Superior temporal gyrus (tissue), 1 donor: ENCODE results near the gene CLCN3.
A peak's percentile ranks its signal among the peaks of the same experiment; 100 is the strongest.
"Not testable (repeated sequence)": the region's sequence is repeated elsewhere in the genome, so short reads cannot be mapped to it uniquely, and the experiment has no call there.

Experiments
- DNase-seq: peaks from one replicate; pipeline ENCODE4 v3.0.0-alpha.2; 2016; ENCODE audit errors: extremely low spot score

Gene CLCN3

DNA sequence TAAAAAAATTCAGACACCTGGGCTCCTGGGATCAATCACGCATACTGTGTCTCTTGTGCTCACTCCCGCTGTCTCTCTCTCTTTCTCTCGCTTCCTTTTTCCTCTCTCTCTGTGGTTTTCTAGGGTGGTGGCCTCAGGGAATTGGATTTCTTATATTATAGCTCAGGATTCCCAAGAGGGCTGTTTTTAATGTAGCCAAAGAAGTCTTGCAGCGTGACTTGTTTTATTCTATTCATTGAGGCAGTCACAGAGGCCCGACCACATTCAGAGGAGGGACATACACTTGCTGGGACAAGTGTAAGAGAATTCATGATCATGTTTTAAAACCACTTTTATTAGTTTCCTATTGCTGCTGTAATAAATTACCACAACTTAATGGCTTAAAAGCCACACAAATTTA, 78.0 kb downstream of the CLCN3 start:
- no peak for DNase-seq

DNA sequence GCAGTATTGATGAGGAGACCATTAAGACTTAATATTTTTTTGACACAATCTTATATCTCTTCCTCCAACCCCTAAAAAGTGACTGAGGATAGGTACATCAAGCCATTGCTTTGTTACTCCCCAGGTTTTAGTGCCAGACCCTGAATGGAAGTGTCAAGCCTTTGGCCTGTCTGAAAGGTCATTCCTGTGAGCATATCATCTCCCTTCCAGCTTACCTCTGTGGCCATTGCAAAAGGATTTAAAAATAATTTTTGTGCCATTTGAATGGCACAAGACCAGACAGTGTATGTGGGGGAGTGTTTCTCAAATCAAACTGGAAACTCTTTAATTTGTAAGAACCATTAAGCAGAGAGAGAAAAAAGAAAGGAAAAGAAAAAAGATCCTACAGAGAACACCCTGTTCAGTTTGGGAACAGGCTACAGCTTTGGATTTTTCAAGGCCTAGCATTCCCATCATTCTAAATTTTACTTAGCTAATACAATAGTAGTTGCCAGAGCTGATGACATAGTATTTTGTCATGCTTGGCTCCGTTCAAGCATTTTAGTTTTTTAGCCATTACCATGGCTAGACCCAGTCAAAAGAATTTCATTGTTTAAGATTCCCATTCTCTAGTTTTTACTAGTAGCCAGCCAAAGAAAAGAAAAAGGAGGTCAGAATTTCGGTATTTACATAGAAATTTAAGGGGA, 87.7 kb downstream of the CLCN3 start:
- DNase-seq = no peak

DNA sequence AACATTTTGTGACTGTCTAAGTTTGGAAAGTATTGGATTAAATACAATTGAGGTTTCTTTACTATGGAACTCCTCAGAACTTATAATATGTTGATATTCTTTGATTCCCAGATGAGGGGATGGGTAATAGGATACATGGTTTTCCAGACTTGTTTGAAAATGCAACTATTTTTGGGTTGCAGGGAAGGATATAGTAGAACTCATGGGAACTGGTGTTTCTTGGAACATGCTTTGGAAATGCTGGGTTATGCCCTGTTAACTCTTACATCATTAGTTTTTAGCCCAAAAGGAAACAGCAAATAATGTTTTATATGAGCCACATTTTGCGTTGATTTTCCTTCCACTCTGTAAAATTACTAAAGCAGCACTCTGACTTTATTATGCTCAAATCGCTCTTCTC, 95.4 kb downstream of the CLCN3 start:
- no peak for DNase-seq

DNA sequence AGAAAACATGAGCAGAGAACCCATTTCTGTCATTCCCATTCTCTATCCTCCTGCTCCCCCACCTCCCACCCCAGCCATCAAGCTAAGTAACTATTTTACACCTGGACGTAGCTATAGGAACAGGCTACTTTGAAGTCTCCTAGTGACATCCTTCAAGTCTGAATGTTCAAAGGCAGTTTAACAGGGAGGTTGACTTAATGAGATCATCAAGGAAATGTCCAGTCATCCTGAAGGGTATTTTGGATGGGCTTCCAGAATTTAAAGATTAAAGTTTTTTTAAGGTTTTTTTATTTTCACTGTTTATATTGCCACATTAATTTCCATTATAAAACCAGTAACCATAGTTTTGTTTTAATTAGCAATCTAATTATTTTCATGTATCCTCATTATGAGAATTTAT, 96.3 kb downstream of the CLCN3 start:
- DNase-seq = no peak

DNA sequence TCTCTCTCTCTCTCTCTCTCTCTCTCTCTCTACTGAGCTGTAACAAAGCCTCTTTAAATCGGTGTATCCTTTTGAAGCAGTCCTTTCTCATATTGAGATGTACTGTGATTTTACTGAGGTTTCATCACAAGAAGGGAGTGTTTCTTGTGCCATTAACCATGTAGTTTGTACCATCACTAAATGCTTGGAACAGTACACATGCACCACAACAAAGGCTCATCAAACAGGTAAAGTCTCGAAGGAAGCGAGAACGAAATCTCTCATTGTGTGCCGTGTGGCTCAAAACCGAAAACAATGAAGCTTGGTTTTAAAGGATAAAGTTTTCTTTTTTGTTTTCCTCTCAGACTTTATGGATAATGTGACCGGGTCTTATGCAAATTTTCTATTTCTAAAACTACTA, 100.2 kb downstream of the CLCN3 start:
- no peak for DNase-seq

DNA sequence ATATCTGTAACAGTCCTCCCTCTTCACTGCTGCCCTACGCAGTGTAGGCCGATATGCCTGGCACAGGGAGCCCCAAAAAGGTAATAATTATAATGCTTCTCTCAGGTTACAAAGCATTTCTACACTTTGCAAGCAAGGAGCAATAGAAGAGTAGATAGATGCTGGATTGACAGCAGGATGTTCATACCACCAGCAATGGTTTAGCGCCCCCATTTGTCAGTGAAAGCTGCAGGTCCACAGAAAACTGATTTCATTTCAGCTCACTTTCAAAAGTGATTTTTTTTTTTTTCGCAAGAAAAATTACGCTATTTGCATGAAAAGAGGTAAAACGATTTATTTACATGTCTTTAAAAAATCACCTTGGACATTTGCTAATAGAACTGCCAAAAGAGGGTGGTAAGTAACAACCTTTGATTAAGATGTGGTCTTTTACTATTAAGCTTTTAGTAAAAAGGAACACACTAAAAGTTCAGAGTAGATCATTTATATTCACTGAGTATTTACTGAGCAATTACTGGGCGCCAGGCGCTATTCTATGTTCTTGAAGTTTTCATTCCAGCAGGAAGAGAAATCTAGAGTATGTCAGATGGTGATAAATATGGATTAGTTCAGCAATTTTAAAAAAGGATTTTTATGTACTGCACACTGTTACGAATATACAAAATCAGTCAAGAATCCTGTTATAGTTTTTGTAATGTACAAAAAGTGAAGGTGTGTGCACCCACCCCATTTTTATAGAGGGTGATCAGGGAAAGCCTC, 103.0 kb downstream of the CLCN3 start:
- DNase-seq = peak; percentile 37

DNA sequence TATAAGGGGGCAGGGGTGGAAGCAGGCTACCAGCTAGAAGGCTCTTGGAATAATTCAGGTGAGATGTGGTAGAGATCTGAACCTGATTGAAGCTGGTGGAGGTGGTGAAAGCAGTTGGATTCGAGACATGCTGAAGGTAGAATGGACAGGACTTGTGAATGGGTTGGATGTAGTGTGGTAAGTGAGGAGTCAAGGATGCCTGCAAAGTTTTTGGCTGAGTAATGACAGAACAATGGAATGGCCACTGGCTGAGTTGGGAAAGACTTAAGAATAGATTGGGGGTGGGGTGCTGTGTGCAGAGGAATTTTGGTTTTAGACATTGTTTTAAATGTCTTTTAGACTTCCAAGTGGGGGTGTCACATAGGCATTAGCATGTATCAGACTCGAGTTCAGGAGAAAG, 103.9 kb downstream of the CLCN3 start:
- DNase-seq = no peak

DNA sequence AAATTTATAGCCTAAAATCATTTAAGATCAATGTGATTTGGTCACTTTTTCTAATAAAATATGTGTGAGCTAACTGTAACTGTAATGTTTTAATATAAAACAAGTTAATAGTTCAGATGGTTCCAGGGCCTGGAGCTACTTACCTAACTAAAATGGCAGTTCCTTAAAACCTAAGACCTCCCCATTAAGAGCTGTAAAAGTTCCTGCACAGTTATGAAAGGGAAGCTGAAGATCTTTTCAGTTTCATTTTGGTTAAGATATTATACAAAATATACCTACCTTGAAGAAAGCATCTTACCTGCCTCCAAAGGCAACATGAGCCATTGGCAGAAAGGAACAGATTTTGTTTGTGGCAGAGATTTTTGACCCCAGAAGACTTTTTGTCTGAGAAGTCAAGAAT, 107.2 kb downstream of the CLCN3 start:
- no peak for DNase-seq

DNA sequence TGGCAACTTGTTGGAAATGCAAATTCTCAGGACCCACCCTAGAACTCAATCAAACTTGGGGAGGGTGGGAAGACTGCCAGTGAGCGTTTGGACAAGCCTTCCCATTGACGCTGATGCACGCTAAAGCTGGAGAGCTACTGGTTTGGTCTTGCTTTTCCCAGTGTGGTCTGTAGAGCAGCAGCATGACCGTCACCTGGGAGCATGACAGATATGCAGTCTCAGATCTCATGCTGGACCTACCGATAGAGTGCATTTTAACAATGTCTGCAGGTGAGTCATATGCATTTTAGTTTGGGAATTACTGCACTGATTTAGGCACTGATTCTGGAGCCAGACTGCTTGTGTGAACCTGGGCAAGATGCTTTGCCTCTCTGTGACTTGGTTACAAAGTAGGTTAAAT, 110.2 kb downstream of the CLCN3 start:
- no peak for DNase-seq

DNA sequence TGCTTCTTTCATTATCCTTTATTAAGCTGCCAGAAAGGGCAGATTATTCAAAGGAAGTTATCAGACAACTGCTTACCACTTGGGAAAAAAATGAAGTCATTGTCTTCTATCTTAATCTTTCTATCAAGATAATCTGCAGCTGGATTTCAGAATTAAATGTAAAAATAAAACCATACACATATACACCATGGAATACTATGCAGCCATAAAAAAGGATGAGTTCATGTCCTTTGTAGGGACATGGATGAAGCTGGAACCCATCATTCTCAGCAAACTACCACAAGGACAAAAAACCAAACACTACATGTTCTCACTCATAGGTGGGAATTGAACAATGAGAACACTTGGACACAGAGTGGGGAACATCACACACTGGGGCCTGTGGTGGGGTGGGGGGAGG, 118.2 kb downstream of the CLCN3 start:
- not testable (repeated sequence) for DNase-seq

DNA sequence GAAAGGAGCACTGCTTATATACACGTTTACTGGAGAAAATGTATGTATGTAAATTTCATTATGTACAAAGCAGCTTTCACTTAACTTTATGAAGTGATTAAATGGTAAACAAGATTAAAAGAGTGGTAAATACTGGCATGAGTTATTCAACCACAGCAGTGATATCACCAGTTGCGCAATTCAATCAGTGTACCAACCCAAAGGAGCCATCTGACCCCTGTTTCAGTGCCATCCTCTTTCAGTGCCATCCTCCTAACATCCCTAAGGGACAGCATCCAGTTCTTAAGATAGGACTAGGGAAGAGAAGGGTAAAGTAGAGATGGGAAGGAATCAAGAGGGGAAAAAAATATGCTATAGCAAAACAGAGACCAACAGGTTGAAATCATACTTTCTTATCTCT, 121.2 kb downstream of the CLCN3 start:
- no peak for DNase-seq

DNA sequence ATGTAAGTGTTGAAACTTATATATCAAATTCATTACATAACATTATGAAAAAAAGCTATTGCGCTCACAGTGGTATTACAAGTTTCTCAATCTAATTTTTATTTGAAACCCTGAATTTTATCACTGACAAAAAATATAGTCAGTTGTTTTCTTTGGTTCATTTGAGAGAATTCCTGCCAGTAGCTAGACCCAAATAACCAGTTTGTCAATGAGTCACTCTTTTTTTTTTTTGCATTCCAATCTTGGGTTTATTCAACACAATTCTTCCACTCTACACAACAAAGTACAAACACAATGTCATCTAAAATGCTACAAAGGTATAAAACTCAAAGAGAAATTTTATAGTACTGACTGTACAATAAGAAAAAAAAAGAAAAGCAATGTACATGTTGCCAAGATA, 124.2 kb downstream of the CLCN3 start:
- no peak for DNase-seq

DNA sequence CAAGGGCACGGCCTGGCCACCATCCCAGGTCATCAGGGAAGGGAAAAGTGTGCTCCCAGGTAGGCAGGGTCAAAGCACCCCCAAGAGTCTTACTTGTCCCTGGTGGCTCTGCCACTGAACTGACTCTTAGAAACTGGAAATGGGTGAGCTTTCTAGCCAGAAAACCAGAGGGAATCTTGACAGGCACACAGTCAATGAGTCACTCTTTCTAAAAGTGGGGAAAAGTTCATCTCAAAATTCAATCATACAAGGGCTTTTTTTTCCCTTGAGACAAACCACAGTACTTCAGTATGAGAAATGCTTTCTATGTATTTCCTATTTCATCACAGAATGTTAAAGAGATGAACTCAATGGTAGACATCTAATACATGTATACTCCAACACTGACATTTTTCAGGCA, 124.9 kb downstream of the CLCN3 start:
- no peak for DNase-seq

DNA sequence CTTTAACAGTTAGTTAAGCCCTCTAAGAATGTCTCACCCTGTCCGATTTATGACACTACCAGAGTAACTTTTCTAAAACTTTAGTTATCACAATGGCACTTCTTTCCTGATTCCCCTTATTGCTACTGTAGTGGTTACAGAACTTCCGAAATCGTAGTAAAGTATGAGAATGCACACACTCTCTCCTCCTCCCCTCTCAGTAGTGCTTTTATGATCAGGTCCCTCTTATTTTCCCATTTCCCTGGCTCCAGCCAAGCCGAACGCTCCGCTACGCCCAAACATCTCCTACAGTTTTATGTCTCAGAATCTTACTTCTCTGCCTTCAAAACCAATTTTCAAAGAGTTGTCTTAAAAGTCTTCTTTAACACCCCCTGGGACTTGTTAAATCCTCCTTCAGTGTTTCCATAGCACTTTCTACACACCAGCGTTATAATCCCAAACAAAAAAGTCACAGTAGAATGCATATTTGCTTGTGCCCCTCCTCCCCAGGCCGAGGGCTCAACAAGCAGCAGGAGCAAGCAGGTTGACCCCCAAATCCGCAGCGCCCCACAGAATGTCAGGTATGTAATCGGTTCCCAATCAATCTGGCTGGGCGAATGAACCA, 136.7 kb downstream of the CLCN3 start:
- DNase-seq = no peak

DNA sequence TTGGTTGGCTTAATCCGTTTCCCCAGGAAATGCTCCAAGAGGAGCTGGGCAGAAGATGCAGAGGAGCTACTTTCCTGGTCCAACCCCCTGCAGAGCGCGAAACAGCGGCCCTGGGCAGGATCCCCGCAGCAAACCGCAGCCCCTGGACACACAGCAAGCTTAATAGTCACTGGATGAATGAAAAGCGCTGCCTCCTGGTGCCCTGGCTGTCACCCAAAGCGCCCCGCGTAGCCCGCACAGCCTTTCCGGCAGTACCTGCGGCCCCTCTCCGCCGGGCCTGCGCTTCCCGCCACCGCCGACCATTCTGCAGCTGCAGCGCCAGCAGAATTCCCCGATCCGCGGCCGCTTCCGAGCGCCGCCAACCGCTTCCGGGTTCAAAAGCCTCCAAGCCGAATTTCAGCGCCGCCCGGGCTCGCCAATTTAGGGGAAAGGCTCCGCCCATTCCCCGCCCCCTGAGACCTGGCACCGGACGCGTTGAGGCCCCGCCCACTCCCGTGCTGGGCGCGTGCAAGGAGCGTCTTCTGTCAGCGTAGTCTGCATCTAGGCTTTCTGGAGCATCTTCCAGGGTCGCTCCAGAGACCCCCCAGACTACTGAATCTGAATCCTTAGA, 137.3 kb downstream of the CLCN3 start, which contains the start of gene HPF1:
HPF1 (minus strand) TSS at position 370 of the 610 bp plus-strand sequence; CDS start at position 303, 67 bp downstream.
- peak; percentile 92 for DNase-seq

DNA sequence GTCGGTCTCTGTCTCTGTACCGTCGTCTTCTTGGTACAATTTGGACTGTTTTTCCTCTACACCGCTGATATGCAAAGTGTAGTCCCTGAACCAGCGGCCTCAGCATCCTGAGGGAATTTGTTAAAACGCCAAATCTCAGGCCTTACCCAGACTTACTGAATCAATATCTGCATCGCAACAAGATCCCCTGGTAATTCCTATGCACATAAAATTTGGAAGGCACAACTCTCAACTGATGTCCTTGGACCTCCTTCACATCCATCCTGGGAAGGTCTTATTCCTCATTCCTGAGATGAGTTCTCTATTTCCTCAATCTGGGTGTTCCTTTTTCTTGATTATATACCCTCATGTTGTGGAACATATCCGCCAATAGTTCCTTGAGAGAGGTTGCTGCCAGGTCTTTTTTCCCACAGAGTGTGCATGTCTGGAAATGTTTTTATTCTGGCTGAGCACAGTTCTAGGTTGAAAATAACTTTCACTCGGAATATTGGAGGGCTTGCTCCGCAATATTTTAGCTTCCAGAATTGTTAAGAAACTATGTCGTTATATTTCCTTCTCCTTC, 138.1 kb downstream of the CLCN3 start:
- DNase-seq = peak; percentile 47

DNA sequence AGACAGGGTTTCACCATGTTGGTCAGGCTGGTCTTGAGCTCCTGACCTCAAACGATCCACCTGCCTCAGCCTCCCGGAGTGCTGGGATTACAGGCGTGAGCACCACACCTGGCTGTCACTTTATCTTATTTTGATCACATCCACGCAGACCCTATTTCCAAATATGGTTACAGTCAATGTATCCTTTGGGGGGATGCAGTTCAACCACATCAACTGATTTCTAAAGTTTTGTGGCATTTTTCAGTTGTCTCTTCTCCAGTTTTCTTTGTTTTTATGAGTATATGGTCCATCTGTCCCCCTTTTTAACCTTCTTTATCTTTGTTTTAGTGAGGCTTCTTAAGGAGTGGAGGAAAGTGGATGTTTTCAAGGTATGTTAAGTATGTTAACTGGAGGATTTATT, 141.5 kb downstream of the CLCN3 start:
- no peak for DNase-seq

DNA sequence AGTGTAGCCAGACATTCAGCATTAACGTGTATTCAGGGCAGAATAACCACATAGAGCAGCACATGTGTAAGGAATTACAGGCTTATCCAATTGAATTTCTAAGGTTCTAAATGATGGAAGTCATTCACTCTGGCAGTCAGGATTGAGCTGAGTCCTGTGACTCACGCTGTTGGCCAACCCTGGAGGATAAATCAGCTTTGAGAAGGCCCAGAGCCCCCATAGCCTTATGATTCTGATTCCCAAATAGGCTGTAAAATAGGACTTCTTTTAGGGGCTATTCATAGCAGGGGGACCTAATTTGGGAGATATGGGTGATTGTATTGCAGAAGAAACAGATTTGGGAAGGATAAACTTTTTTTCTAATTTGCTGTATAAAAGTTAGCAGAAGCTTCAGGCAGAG, 145.5 kb downstream of the CLCN3 start:
- DNase-seq = no peak

DNA sequence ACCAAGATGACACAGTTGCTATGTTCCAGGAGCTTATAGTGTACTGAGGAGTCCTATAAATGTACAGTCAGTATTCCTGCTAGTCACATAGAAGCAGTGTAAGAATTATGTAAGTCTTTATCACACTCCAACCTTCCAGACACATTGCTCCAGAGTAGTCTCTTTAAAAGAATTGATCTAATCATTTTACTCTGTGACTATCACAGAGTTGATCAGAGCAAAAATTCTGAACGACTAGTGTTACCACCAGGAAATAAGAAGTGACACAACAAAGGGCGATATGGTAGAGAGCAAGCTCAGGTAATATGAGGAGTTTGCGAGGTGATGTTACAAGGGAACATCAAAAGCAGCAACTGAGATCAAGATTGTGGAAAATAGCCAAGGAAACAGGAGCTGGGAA, 146.4 kb downstream of the CLCN3 start:
- DNase-seq = no peak

DNA sequence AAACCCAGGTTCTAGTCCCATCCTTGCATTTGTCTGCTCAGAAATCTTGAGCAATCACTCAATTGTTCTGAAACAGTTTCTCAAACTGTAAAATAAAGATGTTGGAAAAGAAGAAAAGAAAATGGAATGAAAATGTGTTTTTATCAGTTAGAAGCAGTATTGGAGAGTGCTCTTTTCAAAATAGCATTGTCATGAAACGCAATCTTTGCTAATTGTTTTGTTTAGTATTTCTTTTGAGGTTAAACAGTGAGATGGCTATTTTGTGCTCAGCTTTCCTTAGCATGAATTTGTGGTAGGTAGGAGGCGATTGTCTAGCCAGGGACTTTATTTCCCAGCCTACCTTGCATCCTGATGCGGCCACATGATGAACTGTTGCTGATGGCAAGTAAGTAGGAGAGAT, 148.0 kb downstream of the CLCN3 start:
- no peak for DNase-seq

DNA sequence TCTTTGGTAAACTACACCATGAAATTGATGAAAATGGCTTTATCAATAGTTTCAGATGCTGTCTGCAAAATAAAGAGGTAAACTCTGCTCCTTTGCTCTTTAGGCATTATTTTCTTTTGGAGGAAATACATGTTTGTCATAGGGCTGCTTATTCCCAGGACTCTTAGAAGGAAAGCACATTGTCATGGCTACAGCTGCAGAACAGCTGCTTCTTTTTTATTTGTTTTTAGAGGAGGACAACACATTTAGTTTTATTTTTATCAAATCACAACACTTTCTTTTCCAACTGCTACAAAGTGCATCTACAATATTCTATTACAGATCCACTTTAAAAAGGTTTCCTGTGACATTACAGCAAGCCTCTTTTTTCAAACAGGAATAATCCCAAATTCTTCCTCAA, 150.0 kb downstream of the CLCN3 start:
- peak; percentile 16 for DNase-seq

DNA sequence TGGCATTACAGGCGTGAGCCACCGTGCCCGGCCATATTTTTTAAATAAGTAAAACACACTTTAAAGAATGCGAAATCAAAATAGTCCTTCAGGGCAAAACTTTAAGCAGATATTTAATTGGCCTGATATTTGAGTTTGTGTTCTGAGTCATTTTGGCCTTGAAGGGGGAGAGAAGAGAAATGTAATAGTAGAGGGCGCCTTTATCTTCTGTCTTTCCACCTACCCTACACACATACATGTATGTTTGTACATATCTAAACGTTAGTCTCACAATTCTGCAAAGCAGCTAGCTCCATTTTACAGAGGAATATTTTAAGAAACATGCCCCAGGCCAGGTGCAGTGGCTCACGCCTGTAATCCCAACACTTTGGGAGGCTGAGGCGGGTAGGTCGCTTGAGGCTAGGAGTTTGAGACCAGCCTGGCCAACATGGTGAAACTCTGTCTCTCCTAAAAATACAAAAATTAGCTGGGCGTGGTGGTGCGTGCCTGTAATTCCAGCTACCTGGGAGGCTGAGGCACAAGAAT, 151.2 kb downstream of the CLCN3 start:
- DNase-seq = not testable (repeated sequence)
